WERI-Rb-1 (cell line): ENCODE results near the gene AKAP6.

ENCODE experiments used
- DNase-seq: peaks from one replicate; pipeline ENCODE4 v3.0.0-alpha.2; 2020
- H3K27ac ChIP-seq: fragments of 250-450 bp; sonication (Bioruptor Pico); 2 replicates; pipeline ENCODE4 v1.5.1; 2020; ENCODE audit warnings: mild to moderate bottlenecking, moderate library complexity
- H3K27me3 ChIP-seq: fragments of 250-450 bp; sonication (Bioruptor Pico); 2 replicates; pipeline ENCODE4 v1.5.1; 2021; ENCODE audit warnings: mild to moderate bottlenecking, low read depth, moderate library complexity; ENCODE audit not compliant: insufficient read depth, severe bottlenecking
- H3K36me3 ChIP-seq: fragments of 250-450 bp; sonication (Bioruptor Pico); 2 replicates; pipeline ENCODE4 v1.5.1; 2020; ENCODE audit warnings: mild to moderate bottlenecking, moderate library complexity
- H3K4me3 ChIP-seq: 2 replicates; pipeline ENCODE4 v1.5.1; 2011; ENCODE audit warnings: low read depth, mild to moderate bottlenecking, control low read depth, low read length
- H3K9me3 ChIP-seq: fragments of 250-450 bp; sonication (Bioruptor Pico); 2 replicates; pipeline ENCODE4 v1.5.1; 2021; ENCODE audit warnings: mild to moderate bottlenecking, moderate library complexity; ENCODE audit not compliant: severe bottlenecking
- TF ChIP-seq, protein P1 (sequence below): IDR thresholded peaks from 2 replicates; pipeline ENCODE4 v1.5.1; 2011; ENCODE audit warnings: low read depth, mild to moderate bottlenecking, control low read depth, inconsistent platforms, low read length

Gene AKAP6

DNA sequence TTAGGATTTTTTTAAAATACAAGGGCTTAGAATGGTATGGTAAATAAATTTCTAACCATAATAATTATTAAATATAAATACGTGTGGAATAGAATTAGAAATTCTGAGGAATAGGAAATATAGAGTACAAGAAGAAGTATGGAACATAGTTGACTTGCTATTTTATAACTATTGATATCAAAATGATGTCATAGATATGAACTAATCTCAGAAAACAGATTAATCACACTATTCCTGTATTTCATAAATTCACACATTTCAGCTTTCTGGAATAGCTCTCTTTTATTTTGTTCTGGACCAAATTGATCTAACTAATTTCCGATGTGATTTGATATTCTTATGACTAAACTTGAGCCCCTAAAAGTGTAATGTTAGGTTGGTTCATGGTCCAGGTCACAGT is 372.4 kb downstream of the AKAP6 start:
- Histone ChIP-seq H3K36me3 (no peaks in the 10 kb centered on the region), H3K27ac (no peak overlapping the region), H3K9me3 (no peaks in the 10 kb centered on the region), H3K27me3 (no peaks in the 10 kb centered on the region), H3K4me3 (no peak overlapping the region)
- DNase-seq = no peak
- TF ChIP-seq, protein P1, sequence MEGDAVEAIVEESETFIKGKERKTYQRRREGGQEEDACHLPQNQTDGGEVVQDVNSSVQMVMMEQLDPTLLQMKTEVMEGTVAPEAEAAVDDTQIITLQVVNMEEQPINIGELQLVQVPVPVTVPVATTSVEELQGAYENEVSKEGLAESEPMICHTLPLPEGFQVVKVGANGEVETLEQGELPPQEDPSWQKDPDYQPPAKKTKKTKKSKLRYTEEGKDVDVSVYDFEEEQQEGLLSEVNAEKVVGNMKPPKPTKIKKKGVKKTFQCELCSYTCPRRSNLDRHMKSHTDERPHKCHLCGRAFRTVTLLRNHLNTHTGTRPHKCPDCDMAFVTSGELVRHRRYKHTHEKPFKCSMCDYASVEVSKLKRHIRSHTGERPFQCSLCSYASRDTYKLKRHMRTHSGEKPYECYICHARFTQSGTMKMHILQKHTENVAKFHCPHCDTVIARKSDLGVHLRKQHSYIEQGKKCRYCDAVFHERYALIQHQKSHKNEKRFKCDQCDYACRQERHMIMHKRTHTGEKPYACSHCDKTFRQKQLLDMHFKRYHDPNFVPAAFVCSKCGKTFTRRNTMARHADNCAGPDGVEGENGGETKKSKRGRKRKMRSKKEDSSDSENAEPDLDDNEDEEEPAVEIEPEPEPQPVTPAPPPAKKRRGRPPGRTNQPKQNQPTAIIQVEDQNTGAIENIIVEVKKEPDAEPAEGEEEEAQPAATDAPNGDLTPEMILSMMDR = no peak

DNA sequence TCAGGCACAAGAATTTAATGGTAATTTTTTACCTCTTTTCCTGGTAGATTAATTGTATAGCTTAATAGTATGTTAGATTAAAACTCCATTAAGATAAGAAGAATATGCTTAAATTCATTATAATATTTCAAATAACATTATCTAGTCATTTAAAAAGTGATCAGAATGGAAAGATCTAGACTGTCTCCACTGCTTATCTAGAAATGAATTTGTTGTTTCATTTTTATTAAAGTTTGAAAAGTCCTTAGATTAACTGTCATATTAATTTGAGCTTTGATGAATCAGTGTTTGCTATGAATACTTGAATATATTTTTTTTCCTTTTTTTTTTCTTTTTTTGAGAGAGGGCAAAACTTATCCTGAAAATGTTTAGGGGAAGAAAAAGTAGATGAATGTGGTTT is 373.0 kb downstream of the AKAP6 start:
- Histone ChIP-seq H3K27ac (no peak overlapping the region), H3K27me3 (no peaks in the 10 kb centered on the region), H3K9me3 (no peaks in the 10 kb centered on the region), H3K4me3 (no peak overlapping the region), H3K36me3 (no peaks in the 10 kb centered on the region)
- TF ChIP-seq, protein P1 = no peak
- no peak for DNase-seq

GRCh38 chr14:32702562-32702961 is 373.5 kb downstream of the AKAP6 start:
- H3K36me3 ChIP-seq = no peaks in the 10 kb centered on the region
- H3K27ac ChIP-seq = no peak overlapping the region
- TF ChIP-seq, protein P1 = no peak
- DNase-seq = no peak
- no peak overlapping the region for H3K4me3 ChIP-seq
- H3K27me3 ChIP-seq = no peaks in the 10 kb centered on the region
- no peaks in the 10 kb centered on the region for H3K9me3 ChIP-seq

- no peak overlapping the region for H3K27ac ChIP-seq
- no peaks in the 10 kb centered on the region for H3K27me3 ChIP-seq
- no peak for DNase-seq
- H3K4me3 ChIP-seq = no peak overlapping the region
- H3K9me3 ChIP-seq = no peaks in the 10 kb centered on the region
- TF ChIP-seq, protein P1 = no peak
- no peaks in the 10 kb centered on the region for H3K36me3 ChIP-seq
Observed at GRCh38 chr14:32703183-32703621, 374.1 kb downstream of the AKAP6 start.

- H3K27ac ChIP-seq = no peak overlapping the region
- no peaks in the 10 kb centered on the region for H3K27me3 ChIP-seq
- TF ChIP-seq, protein P1 = no peak
- no peaks in the 10 kb centered on the region for H3K36me3 ChIP-seq
- no peaks in the 10 kb centered on the region for H3K9me3 ChIP-seq
- H3K4me3 ChIP-seq = no peak overlapping the region
- no peak for DNase-seq
Observed at GRCh38 chr14:32706721-32707519, 377.8 kb downstream of the AKAP6 start.
